Gastrocnemius medialis (tissue), 4 donors: Measurements from ENCODE around the gene CCDC70. TPM values are rescaled to one million over a fixed set of nuclear protein-coding genes. Genes with fewer than 3 reads are reported as not detected.

Experiments used
- ATAC-seq, 2 donors: fragments of 150-250 bp; one replicate each; pipeline ENCODE4 v1.9.1; 2016
- DNase-seq, 2 donors: peaks; one replicate each; pipeline ENCODE4 v3.0.0-alpha.2; 2019
- H3K27ac ChIP-seq, 4 donors: fragments of 200-600 bp; sonication (generic); 1 replicate in 1 of 4; 2 replicates in 3 of 4; pipeline ENCODE4 v1.5.1; 2016 to 2018; ENCODE audit warnings: mild to moderate bottlenecking in 2 of 4, moderate library complexity in 1 of 4
- H3K27me3 ChIP-seq, 3 donors: fragments of 200-600 bp; sonication (generic) in 2 of 3; 1 replicate in 1 of 3; 2 replicates in 2 of 3; pipeline versions ENCODE4 v1.5.1 to v1.6.0; 2016 to 2019; ENCODE audit warnings: mild to moderate bottlenecking in 1 of 3, moderate library complexity in 1 of 3
- H3K36me3 ChIP-seq, 2 donors: fragments of 200-600 bp; sonication (generic) in 1 of 2; one replicate each; pipeline ENCODE4 v1.5.1; 2017 to 2018
- H3K4me1 ChIP-seq, 2 donors: fragments of 200-600 bp; sonication (generic) in 1 of 2; one replicate each; pipeline ENCODE4 v1.5.1; 2016 to 2017; ENCODE audit warnings: mild to moderate bottlenecking in 2 of 2
- H3K4me3 ChIP-seq, 4 donors: fragments of 200-600 bp; sonication (generic) in 3 of 4; 1 replicate in 1 of 4; 2 replicates in 3 of 4; pipeline ENCODE4 v1.5.1; 2016 to 2019; ENCODE audit warnings: mild to moderate bottlenecking in 2 of 4
- H3K9me3 ChIP-seq, 3 donors: fragments of 200-600 bp; sonication (generic) in 2 of 3; 1 replicate in 1 of 3; 2 replicates in 2 of 3; pipeline ENCODE4 v1.5.1; 2016 to 2019
- POLR2A ChIP-seq, 2 donors: fragments of 450-650 bp; IDR thresholded peaks; one replicate each; pipeline ENCODE4 v1.6.1; 2017; ENCODE audit warnings: antibody characterized with exemption in 2 of 2, mild to moderate bottlenecking in 2 of 2, moderate library complexity in 2 of 2
- in situ Hi-C, 4 donors: fragments of 200-750 bp; cut with MboI; loops; one replicate each; pipeline versions ENCODE4 v1.15.0 to v1.8.0; 2017; ENCODE audit warnings: low sequenced_read_pairs in 4 of 4
- intact Hi-C: fragments of 100-400 bp; cut with DNase I; formaldehyde crosslinking; loops from one replicate; pipeline ENCODE4 v1.15.1; 2023; ENCODE audit warnings: low total_unique reads
- total RNA-seq, 4 donors: library from RNA; depleted of rRNA; stranded (reverse); fragments of >200 nt; gene quantifications; one replicate each; pipeline versions ENCODE4 v1.1.0 to v1.2.3, GENCODE V29; 2016
- TF ChIP-seq, protein P1 (sequence below), 5 experiments: fragments of 450-650 bp in 3 of 5; fragments of 200-600 bp in 2 of 5; sonication (generic) in 2 of 5; IDR thresholded peaks in 4 of 5; conservative IDR thresholded peaks in 1 of 5; 1 replicate in 4 of 5; 2 replicates in 1 of 5; pipeline ENCODE4 v1.5.1; 2016 to 2019; ENCODE audit warnings: antibody characterized with exemption in 5 of 5, mild to moderate bottlenecking in 3 of 5, moderate library complexity in 3 of 5

CCDC70 gene
- total RNA-seq, 4 donors from 2014 or later = not detected

DNA sequence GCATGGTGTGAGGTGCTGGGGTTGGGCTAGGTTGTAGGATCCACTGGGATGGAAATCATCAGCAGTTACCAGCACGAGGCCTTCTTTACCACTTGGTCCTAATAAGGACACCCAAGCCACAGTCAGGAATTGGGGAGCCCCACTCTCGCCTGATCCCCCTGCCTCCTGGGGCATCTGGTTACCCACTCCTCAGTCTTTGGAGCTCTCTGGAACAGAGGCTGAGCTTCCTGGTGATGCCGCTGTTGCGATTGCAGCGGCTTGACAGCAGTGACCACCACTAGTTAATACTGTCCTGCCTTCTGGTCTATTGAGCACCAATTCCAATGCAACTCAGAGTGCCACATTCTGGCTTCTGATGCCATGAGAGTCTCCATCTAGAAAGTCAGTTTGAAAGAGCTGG lies 30.2 kb upstream of the CCDC70 start:
- Histone ChIP-seq H3K4me3 (no peak overlapping the region), H3K36me3 (no peaks in the 10 kb centered on the region), H3K27ac (no peak overlapping the region), H3K4me1 (peaks cover 0 to 2% of the 10 kb centered on the region in 2 donors), H3K9me3 (no peaks in the 10 kb centered on the region), H3K27me3 (no peaks in the 10 kb centered on the region)
- no peak for TF ChIP-seq POLR2A (IDR thresholded peaks at IDR 0.05)
- TF ChIP-seq, protein P1, sequence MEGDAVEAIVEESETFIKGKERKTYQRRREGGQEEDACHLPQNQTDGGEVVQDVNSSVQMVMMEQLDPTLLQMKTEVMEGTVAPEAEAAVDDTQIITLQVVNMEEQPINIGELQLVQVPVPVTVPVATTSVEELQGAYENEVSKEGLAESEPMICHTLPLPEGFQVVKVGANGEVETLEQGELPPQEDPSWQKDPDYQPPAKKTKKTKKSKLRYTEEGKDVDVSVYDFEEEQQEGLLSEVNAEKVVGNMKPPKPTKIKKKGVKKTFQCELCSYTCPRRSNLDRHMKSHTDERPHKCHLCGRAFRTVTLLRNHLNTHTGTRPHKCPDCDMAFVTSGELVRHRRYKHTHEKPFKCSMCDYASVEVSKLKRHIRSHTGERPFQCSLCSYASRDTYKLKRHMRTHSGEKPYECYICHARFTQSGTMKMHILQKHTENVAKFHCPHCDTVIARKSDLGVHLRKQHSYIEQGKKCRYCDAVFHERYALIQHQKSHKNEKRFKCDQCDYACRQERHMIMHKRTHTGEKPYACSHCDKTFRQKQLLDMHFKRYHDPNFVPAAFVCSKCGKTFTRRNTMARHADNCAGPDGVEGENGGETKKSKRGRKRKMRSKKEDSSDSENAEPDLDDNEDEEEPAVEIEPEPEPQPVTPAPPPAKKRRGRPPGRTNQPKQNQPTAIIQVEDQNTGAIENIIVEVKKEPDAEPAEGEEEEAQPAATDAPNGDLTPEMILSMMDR (IDR thresholded peaks at IDR 0.05 in 4 of 5, conservative IDR thresholded peaks at IDR 0.05 in 1 of 5) = no peak
- DNase-seq (no peak), ATAC-seq (no peak)
- intact Hi-C loops (no loop called here), in situ Hi-C loops (no loop called here)

DNA sequence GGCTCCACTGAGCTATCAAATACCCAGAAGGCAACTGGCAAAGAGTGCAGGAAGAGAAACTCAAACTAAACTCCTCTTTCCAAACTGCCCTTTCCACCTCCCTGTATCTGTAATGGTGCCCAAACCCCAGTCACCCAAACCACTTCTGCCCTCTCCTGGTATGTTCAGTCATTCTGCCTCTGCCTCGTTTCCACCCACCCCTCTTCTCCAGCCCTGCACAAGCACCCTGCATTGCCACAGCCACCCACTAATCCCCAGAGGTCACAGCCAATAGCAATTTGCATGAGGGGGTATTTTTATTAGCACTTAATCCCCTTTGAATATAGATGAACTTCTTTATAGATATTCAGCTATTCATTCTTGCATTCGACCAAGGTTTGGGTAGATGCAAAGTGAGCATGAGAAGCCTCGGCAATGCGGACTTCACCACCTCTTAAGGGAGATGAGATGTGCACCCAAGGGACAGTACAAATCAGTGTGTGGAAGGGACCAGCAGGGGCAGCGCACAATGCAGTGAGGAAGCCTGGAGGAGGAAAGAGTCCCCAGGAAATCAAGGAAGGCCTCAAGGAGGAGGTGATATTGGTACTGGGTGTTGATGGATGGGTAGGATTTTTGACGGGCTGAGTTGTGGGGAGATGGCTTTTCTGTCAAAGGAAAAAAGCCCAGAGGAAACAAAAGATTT lies 29.2 kb upstream of the CCDC70 start:
- peak; percentile 66 to 85 for ATAC-seq
- H3K4me1 ChIP-seq = no peaks in the 10 kb centered on the region
- H3K4me3 ChIP-seq = no peak overlapping the region
- H3K36me3 ChIP-seq = no peaks in the 10 kb centered on the region
- peak; percentile 26 to 28 for DNase-seq
- H3K27ac ChIP-seq = no peak overlapping the region
- in situ Hi-C loops = no loop called here
- H3K9me3 ChIP-seq = no peaks in the 10 kb centered on the region
- TF ChIP-seq POLR2A (IDR thresholded peaks at IDR 0.05) = no peak
- TF ChIP-seq, protein P1 (IDR thresholded peaks at IDR 0.05 in 4 of 5, conservative IDR thresholded peaks at IDR 0.05 in 1 of 5) = peak; percentile 14 to 58 (median 31)
- no peaks in the 10 kb centered on the region for H3K27me3 ChIP-seq
- intact Hi-C loops = loop anchor here (1.0 kb wide), 1 partner anchor 17 kb away; no protein-coding TSS in a partner anchor

DNA sequence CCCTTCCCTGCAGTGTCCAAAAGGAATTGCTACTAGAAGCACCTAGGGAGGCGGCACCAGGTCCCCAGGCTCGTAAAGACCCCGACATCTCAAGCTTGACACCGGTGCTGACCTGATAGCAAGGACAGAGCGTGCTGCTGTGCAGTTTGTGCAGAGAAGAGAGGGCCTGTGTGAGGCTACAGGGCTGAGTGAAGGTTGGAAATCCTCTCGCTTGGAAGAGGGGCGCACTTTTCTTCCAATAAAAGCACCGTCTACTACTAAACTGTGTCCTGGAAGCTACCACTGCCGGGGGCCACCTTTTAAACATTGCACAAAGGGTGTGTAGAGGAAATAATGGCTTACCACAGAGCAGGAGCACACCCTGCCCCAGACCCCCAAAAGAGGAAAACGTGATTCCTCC lies 27.8 kb upstream of the CCDC70 start:
- Histone ChIP-seq H3K27ac (no peak overlapping the region), H3K27me3 (no peaks in the 10 kb centered on the region), H3K4me1 (no peaks in the 10 kb centered on the region), H3K36me3 (no peaks in the 10 kb centered on the region), H3K9me3 (no peaks in the 10 kb centered on the region), H3K4me3 (no peak overlapping the region)
- ATAC-seq = no peak
- in situ Hi-C loops (no loop called here), intact Hi-C loops (no loop called here)
- no peak for TF ChIP-seq POLR2A (IDR thresholded peaks at IDR 0.05)
- TF ChIP-seq, protein P1 (IDR thresholded peaks at IDR 0.05 in 4 of 5, conservative IDR thresholded peaks at IDR 0.05 in 1 of 5) = no peak
- DNase-seq = no peak

DNA sequence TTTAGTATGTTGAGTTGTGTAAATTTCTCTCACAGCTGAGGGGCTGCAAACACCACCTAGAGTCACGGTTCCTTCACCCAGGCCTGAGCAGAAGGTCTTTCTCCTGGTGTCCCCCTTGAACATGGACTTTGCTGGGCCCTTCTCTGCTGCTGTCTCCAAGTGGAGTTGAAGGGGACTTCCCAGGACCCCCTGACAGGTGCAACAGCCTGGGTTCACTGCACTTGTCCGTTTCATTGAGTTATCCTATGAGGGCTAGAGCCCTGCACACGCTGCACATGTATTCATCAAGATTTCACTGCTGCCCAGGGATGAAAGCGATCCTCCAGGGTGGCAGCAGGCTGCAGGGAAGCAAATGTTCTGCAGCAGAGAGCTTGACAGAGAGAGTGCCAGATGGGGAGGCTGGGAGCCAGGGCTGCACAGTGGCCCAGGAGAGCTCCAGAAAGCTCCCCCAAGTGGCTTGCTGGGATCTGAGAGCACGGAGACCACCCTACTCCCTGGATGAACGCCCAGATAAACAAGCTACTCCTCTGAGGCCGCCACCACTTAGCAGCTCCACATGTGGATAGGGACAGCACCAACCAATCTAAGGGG lies 27.1 kb upstream of the CCDC70 start:
- ATAC-seq (no peak), DNase-seq (no peak)
- Histone ChIP-seq H3K4me3 (no peak overlapping the region), H3K27ac (no peak overlapping the region), H3K4me1 (no peaks in the 10 kb centered on the region), H3K36me3 (no peaks in the 10 kb centered on the region), H3K9me3 (no peaks in the 10 kb centered on the region), H3K27me3 (no peaks in the 10 kb centered on the region)
- TF ChIP-seq POLR2A (IDR thresholded peaks at IDR 0.05) = no peak
- TF ChIP-seq, protein P1 (IDR thresholded peaks at IDR 0.05 in 4 of 5, conservative IDR thresholded peaks at IDR 0.05 in 1 of 5) = no peak
- in situ Hi-C loops (no loop called here), intact Hi-C loops (no loop called here)
